Activated B cell treated with CpG ODN at 0.5 μM for 24 hours (primary cell): ENCODE measurements around the gene CA12. TPM values are rescaled to one million over a fixed set of nuclear protein-coding genes. Genes with fewer than 3 reads are reported as not detected.

Source experiments
- ATAC-seq: fragments of 200-7000 bp; cut with Tn5 transposase; one replicate; pipeline ENCODE4 v1.10.0; 2021; ENCODE audit warnings: low read depth, mild to moderate bottlenecking, moderate library complexity
- CTCF ChIA-PET: fragments of 350-600 bp; sonication (Branson Sonifier 250); formaldehyde crosslinking; loops from one replicate; lab custom pipeline; 2021; ENCODE audit warnings: antibody characterized with exemption; lab: Charles Lee
- POLR2A ChIA-PET: fragments of 350-600 bp; sonication (Branson Sonifier 250); formaldehyde crosslinking; loops from one replicate; lab custom pipeline; 2021; ENCODE audit warnings: antibody characterized with exemption; lab: Charles Lee
- DNase-seq: peaks from one replicate; pipeline ENCODE4 v3.0.0; 2022
- H3K27ac Mint-ChIP-seq: one replicate; pipeline ENCODE4 v1.8.0; 2020; ENCODE audit warnings: mixed read lengths
- H3K27me3 Mint-ChIP-seq: one replicate; pipeline ENCODE4 v1.8.0; 2021; ENCODE audit warnings: mixed read lengths
- H3K36me3 Mint-ChIP-seq: one replicate; pipeline ENCODE4 v1.8.0; 2021; ENCODE audit warnings: low read depth, mixed read lengths
- H3K4me1 Mint-ChIP-seq: one replicate; pipeline ENCODE4 v1.8.0; 2021; ENCODE audit warnings: mixed read lengths
- H3K4me3 Mint-ChIP-seq: one replicate; pipeline ENCODE4 v1.8.0; 2020; ENCODE audit warnings: mild to moderate bottlenecking, mixed read lengths
- H3K9me3 Mint-ChIP-seq: one replicate; pipeline ENCODE4 v1.8.0; 2020; ENCODE audit warnings: mixed read lengths
- intact Hi-C: fragments of 100-400 bp; cut with micrococcal nuclease; formaldehyde crosslinking; loops from one replicate; pipeline ENCODE4 v1.15.1; 2024
- total RNA-seq: library from RNA; stranded (reverse); gene quantifications from 2 replicates; pipeline ENCODE4 v1.2.3, GENCODE V29; 2022
- TF ChIP-seq, protein P1 (sequence below): fragments of 200-600 bp; IDR thresholded peaks from one replicate; pipeline ENCODE4 v1.8.0; 2022; ENCODE audit warnings: antibody characterized with exemption, mild to moderate bottlenecking

Gene CA12
- total RNA-seq, 1 donor from 2014 or later: not detected

GRCh38 chr15:63338170-63338569 lies 43.5 kb downstream of the CA12 start:
- no peak for DNase-seq
- Mint-ChIP-seq H3K36me3 (no peaks in the 10 kb centered on the region), H3K27me3 (no peaks in the 10 kb centered on the region), H3K9me3 (no peaks in the 10 kb centered on the region), H3K27ac (no peak overlapping the region), H3K4me3 (no peak overlapping the region), H3K4me1 (peaks cover 11% of the 10 kb centered on the region)
- no peak for ATAC-seq
- intact Hi-C loops: no loop called here
- TF ChIP-seq, protein P1, sequence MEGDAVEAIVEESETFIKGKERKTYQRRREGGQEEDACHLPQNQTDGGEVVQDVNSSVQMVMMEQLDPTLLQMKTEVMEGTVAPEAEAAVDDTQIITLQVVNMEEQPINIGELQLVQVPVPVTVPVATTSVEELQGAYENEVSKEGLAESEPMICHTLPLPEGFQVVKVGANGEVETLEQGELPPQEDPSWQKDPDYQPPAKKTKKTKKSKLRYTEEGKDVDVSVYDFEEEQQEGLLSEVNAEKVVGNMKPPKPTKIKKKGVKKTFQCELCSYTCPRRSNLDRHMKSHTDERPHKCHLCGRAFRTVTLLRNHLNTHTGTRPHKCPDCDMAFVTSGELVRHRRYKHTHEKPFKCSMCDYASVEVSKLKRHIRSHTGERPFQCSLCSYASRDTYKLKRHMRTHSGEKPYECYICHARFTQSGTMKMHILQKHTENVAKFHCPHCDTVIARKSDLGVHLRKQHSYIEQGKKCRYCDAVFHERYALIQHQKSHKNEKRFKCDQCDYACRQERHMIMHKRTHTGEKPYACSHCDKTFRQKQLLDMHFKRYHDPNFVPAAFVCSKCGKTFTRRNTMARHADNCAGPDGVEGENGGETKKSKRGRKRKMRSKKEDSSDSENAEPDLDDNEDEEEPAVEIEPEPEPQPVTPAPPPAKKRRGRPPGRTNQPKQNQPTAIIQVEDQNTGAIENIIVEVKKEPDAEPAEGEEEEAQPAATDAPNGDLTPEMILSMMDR: no peak
- POLR2A ChIA-PET: no interaction called here
- CTCF ChIA-PET: no interaction called here

DNA sequence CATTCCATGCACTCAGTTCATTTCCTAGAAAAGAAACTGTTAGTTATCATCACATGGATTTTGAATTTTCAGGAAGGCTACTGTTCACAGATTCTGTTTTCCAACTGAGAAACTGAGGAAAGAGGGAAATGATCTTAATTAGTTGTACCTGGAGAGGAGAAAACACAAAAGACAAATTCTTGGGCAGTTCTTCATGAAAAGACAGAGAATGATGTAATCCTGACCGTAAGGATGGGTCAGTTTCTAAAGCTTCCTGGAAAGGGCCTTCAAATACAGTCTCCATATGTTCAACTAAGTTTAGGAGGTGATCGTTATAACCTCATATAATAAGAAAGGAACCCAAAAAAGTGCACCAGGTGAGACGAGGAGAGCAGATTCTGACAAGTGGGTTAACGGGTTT lies 44.6 kb downstream of the CA12 start:
- CTCF ChIA-PET: no interaction called here

DNA sequence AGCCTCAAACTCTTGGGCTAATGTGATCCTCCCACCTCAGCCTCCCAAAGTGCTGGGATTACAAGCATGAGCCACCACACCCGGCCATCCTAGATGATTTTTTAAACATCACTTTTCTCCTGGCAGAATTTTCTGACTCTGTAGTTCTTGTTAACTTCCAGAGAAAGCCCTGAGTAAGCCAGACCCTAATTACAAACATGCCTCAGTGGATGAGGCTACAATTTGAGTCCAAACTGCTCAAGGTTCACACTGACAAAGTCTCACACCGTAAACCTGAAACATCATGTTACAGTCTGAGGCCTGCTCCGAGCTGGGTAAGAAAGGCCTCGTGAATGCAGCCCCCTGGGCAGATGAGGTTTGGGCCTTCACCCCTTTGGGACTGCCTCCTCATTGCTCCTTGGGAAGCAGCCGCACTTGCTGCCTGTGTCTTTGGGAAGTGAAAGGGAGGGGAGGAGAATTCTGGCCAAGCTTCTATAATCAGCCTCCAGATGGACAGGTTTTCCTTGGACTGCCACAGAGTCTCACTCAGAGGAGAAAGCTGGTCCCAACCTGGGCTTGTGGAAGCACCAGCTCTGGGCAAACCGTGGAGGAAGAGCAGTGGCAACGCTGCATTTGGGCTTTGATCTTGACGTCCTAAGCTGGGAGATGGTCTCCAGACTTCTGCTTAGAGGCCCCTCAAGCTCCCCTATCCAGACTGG lies 46.0 kb downstream of the CA12 start:
- ChIA-PET CTCF (no interaction called here), POLR2A (interaction anchor here (0.6 kb wide), 1 partner anchor 79 kb away, joined by 3 read pairs; no protein-coding TSS in a partner anchor)
- DNase-seq (no peak), ATAC-seq (no peak)
- TF ChIP-seq, protein P1: no peak
- no peaks in the 10 kb centered on the region for H3K27me3 Mint-ChIP-seq
- H3K4me3 Mint-ChIP-seq: no peak overlapping the region
- H3K9me3 Mint-ChIP-seq: no peaks in the 10 kb centered on the region
- no peaks in the 10 kb centered on the region for H3K4me1 Mint-ChIP-seq
- intact Hi-C loops: no loop called here
- H3K36me3 Mint-ChIP-seq: no peaks in the 10 kb centered on the region
- no peak overlapping the region for H3K27ac Mint-ChIP-seq

More for the DNA sequence above, 44.6 kb downstream of the CA12 start:
- no peaks in the 10 kb centered on the region for H3K36me3 Mint-ChIP-seq
- intact Hi-C loops: no loop called here
- H3K27me3 Mint-ChIP-seq: no peaks in the 10 kb centered on the region
- ATAC-seq: no peak
- POLR2A ChIA-PET: no interaction called here
- TF ChIP-seq, protein P1: no peak
- H3K4me3 Mint-ChIP-seq: no peak overlapping the region
- no peak for DNase-seq
- H3K9me3 Mint-ChIP-seq: no peaks in the 10 kb centered on the region
- no peak overlapping the region for H3K27ac Mint-ChIP-seq
- peaks cover 1% of the 10 kb centered on the region for H3K4me1 Mint-ChIP-seq

- H3K27ac Mint-ChIP-seq: no peak overlapping the region
- intact Hi-C loops: no loop called here
- ChIA-PET POLR2A (no interaction called here), CTCF (no interaction called here)
- H3K27me3 Mint-ChIP-seq: no peaks in the 10 kb centered on the region
- no peaks in the 10 kb centered on the region for H3K36me3 Mint-ChIP-seq
- TF ChIP-seq, protein P1: no peak
- no peaks in the 10 kb centered on the region for H3K4me1 Mint-ChIP-seq
- no peak for ATAC-seq
- no peaks in the 10 kb centered on the region for H3K9me3 Mint-ChIP-seq
- no peak overlapping the region for H3K4me3 Mint-ChIP-seq
- no peak for DNase-seq
Measured at GRCh38 chr15:63334821-63335220, 46.8 kb downstream of the CA12 start.

DNA sequence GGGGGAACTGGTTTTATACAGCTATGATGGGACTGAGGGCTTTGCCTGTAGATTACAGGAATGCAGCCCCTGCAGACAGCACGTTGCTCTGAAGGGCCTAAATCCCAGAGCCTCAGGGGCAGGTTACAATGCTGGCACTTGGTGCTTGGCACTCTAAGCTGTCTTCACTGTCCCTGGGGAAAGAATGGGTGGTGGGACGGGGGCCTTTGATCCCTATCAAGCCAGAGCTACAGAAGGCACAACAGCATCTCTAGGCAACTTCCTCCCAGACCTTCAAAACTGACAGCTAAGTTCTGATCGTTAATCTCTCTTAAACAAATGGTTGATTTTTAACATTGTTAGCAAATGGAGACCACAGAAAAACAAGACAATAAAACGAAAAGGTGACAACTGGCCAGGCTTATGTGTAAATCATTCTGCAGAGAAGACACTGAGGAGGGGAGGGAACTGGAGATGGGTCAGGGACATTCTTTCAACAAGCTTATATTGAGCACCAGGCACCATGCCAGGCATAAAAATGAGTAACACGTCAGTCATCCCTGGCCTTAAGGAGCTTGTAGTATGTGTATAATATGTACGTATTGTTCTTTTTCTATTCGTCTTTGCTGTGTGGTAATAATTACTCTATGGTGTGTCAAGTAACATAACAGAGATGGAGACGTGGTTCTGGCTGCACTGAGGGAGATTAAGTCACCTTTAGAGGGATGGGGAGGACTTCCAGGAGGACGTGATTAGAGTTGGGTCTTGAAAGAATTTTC lies 49.1 kb downstream of the CA12 start:
- Mint-ChIP-seq H3K4me3 (no peak overlapping the region), H3K4me1 (no peaks in the 10 kb centered on the region), H3K9me3 (no peaks in the 10 kb centered on the region), H3K27ac (no peak overlapping the region), H3K36me3 (no peaks in the 10 kb centered on the region), H3K27me3 (no peaks in the 10 kb centered on the region)
- TF ChIP-seq, protein P1: no peak
- intact Hi-C loops: no loop called here
- POLR2A ChIA-PET: no interaction called here
- DNase-seq (no peak), ATAC-seq (no peak)
- CTCF ChIA-PET: no interaction called here
